NCI-H1105 (cell line): ENCODE data around the gene ZNF528.
A peak's percentile ranks its signal among the peaks of the same experiment; 100 is the strongest.

Experiments
- DNase-seq: peaks from one replicate; lab custom pipeline; 2025; lab: John Stamatoyannopoulos, UW

Gene ZNF528

DNA sequence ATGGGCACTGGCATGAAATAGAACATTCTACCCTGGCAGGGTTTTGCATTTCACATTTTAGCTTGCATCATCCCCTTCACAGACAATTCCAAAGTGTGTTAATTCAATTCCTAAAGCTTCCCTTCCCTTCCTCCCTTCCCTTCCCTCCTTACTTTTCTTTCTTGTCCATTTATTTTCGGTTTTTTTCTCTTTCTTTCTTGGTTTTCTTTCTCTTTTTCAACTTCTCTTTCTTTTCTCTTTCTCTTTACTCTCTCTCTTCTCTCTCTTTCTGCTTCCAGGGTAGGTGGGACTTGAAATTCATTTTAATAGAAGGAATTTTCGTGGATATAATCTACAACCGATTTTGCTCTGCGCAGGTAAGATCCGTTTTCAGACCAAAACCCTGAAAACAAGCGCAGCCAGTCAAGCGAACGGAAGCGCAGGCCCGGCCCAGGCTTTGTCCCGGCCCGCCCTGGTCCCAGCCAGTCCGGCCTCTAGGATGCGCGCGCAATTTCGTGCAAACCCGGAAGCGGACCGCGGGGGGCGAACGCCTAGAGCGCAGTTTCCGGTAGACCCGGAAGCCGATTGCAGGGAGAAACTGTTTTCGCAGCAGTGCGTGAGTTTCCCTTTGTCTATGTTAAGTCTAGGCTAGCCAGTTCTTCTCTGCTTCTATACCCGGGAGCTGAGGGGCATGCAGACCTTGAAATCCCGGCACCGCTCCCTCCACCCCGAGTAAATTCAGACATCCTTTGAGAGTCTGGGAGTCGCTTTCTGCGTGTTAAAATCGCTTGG lies at the start of gene ZNF528:
ZNF528 (plus strand) TSS at position 540 of the 771 bp plus-strand sequence. CDS start 4,165 bp downstream, outside the sequence.
- peak; percentile 94 for DNase-seq

DNA sequence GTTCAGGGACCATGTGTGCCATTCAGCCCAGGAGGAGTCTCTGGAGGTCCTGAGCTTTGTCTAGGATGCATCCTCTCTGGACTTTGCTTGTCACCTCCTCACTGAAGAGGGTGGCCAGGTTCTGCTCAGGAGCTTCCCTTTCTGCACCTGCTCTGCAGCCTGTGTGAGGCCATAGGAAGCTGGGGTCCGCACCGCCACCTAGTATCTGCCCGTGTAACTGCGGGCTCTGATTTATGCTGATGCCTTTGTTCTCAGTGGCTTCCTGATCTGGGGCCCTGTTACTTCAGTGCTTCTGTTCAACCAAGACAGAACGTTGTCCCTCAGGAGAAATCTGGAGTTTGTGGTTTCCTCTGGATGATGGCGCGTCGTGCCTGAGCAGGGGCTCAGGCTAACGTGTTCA lies 46.1 kb upstream of the ZNF528 start:
- no peak for DNase-seq

DNA sequence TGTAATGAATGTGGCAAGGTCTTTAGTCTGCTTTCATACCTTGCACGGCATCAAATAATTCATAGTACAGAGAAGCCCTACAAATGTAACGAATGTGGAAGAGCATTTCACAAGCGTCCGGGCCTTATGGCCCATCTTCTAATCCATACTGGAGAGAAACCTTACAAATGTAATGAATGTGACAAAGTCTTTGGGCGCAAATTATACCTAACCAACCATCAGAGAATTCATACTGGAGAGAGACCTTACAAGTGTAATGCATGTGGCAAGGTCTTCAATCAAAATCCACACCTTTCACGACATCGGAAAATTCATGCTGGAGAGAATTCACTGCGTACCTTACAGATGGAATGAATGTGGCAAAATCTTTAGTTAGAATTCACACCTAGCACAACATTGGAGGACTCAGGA lies 31.2 kb upstream of the ZNF528 start:
- no peak for DNase-seq

DNA sequence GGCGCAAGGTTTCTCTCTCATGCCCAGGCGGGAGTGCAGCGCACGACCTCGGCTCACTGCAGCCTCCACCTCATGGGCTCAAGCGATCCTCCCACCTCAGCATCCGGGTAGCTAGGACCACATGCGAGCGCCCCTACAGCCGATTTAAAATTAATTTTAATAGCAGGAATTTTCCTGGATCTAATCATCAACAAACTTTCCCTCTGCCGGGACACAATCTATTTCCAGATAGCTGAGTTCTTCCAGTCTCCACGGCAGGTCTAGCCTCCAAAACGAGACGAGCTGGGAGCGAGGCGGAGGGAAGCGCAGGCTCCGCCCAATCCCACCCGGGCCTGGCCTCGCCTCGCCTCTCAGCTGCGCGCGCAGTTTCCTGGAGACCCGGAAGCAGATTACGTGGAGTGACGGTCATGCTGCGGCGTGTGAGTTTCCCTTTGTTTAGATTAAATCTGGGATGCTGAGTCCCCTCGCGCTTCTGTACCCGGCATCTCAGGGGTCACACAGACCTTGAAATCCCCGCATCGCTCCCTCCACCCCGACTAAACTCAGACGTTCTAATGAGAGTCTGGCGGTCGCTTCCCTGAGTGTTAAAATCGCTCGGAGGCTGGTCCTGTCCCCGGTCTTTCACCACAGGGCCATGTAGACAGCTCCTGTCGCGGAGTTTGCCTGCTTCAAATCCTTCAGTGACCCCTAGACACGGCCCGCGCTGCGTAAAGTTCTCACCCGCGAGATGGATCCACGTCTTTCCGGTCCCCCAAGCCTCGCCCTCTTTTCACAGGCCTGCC lies 27.9 kb upstream of the ZNF528 start, which contains the start of gene ZNF880:
ZNF880 (plus strand) TSS at position 365 of the 782 bp plus-strand sequence; CDS start at position 408, 43 bp downstream.
- no peak for DNase-seq

DNA sequence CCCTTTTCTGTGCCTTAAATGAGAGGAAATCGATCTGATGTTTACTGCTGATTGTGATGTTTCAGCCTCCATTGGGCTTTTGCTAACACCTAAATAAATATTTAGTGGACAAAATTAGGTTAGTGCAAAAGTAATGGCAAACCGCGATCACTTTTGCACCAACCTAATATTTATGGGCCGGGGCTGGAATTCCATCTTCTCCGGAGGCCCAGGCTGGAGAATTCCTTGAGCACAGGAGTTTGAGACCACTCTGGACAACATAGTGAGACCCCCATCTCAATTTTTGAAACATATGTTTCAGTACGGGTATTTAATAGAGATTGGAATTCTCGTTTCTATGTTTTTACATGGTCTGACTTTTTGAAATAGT lies 27.3 kb upstream of the ZNF528 start:
- DNase-seq = no peak

DNA sequence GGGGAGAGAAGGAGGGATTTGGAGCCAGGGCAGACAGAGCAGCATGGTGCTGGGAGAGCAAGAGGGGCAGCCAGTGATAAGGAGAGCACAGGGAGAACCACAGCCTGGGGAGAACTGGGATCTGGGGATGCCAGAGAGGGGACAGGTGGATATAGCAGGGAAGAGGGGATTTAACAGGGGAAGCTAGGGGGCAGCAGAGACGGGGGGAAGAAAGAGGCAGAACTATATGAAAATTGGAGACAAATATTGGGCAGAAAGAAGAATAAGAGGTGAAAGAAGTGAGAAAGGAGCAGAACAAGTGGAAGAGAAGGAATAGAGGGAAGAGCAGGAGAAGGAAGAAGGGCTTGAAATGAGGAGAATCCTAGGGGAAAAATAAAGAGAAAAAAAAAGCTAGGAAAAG lies 6.5 kb upstream of the ZNF528 start:
- DNase-seq = no peak

DNA sequence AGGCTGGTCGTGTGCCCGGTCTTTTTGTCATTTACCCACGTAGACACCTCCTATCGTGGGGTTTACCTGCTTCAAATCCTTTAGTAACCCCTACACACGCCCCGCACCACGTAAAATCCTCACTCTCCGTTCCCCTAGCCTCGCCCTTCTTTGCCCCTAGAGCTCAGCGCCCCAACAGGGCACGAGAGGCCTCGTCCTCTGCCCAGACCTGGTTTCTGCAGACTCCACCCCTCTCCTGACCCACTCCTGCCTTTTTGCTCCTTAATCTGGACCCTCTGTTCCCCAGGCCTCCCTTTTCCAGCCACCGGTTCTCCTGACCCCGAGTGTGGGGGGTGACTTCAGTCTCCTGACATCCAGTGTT lies 412 bp downstream of the ZNF528 start:
- DNase-seq = peak; percentile 0

DNA sequence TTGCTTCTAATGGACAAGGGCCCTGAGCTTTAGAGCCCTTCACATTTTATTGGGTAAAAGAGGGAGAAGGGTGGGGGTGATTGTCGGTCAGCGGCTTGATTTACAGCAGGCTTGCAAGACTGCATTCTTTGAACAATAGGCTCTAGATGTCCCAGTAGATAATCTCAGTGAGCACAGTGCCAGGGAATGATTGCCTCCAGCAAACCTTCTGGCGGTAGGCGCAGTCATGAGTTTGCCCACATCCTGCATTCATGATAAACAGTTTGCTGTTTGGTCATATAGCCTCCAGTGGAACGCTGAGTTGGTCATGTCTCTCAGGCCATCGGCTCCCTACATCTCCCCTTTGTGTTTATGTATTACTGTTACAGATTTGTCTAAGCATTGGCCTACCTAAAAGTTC lies 12.6 kb downstream of the ZNF528 start:
- DNase-seq = no peak

DNA sequence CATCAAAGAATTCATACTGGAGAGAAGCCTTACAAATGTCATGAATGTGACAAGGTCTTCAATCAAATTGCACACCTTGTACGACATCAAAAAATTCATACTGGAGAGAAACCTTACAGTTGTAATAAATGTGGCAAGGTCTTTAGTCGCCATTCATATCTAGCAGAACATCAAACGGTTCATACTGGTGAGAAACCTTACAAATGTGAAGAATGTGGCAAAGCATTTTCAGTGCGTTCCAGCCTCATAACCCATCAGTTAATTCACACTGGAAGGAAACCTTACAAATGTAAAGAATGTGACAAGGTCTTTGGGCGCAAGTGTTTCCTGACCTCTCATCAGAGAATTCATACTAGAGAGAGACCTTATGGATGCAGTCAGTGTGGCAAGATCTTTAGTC lies 18.1 kb downstream of the ZNF528 start:
- DNase-seq = no peak

DNA sequence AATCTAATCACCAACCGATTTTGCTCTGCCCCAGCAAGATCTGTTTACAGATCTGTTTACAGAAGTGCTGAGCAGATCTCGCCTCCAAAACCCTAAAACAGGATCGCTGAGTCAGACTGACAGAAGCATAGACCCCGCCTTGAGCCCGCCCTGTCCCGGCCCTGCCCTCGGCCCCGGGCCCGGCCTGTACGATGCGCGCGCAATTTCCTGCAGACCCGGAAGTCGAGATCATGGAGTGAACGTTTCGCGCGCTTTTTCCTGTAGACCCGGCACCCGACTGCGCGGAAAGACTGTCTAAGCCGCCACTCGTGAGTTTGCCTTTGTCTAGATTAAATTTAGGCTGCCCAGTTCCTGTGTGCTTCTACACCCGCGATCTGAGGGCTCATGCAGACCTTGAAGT lies 31.3 kb downstream of the ZNF528 start, which contains the start of gene ZNF534:
ZNF534 (plus strand) TSS at position 212 of the 400 bp plus-strand sequence. CDS start 2,327 bp downstream, outside the sequence.
- DNase-seq = no peak

DNA sequence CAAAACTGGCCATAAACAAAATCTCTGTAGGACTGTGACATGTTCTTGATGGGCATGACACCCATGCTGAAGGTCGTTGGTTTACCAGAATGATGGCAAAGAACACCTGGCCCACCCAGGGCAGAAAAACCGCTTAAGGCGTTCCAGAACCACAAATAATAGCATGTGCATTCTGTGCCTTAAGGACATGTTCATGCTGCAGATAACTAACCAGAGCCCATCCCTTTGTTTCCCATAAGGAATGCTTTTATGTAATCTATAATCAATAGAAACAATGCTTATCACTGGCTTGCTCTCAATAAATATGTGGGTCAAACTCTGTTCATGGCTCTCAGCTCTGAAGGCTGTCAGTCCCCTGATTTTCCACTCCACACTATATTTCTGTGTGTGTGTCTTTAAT lies 44.5 kb downstream of the ZNF528 start:
- no peak for DNase-seq

DNA sequence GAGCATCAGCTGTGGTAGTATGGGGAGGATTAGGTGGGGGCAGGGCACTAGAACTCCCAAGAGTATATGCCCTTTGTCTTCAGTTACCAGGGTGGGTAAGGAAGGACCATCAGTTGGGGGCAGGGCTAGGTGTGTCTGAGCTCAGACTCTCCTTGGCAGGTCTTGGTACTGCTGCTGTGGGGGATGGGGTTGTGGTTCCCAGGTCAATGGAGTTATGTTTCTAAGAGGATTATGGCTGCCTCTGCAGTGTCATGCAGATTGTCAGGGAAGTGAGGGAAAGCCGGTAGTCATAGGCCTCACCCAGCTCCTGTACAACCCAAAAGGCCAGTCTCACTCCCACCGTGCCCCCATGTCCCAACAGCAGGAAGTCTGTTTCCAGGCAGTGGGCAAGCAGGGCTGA lies 46.9 kb downstream of the ZNF528 start:
- DNase-seq = no peak

DNA sequence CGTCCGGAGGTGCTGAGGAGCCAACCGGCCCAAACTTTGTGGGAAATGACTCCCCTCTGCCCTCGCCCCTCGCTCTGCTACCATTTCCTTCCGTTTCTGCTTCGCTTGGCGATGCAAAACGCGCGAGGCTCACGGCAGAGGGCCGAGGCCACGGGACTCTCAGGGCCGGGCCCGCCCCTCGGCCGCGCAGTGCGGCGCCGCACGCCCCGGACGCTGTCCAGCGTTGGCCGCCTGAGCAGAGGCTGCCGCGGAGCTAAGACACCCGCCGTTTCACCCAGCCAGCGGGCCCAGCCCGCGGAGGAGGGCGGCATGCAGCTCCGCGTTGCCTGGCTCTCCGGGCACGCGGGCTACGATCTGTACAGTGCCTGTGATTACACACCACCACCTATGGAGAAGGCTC lies 53.6 kb downstream of the ZNF528 start:
- no peak for DNase-seq

DNA sequence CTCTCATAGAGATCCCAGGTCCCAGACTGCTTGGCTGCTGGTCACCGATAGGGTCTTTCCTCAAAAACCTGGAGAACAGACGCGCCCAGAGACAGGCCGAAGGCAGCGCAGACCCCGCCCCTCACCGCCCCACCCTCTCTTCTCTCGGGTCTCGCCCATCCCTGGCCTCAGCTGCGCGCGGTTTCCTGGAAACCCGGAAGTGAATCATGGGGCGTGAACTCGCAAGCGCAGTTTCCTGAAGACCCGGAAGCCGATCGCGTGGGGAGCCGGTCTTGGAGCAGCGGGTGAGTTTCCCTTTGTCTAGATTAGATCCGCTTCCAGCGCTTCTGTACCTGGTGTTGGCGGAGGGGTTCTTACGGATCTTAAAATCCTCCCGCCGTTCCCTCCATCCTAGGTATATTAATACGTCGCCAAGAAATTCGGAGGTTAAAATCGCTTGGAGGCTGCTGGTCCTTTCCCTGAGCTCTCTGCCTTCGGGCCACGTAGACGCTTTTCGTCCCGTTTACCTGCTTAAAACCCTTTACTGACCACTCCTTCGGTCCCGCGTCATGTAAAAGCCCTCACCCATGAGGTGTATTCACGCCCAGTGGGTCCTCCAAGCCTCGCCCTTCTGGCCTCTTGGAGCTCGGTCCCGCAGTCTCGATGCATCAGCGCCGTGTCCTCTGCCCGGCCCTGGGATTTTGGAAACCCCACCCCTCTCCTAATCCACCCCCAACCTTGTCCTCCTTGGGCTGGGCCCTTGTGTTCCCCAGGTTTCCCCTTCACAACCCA lies 55.9 kb downstream of the ZNF528 start, which contains the start of gene ZNF578:
ZNF578 (plus strand) TSS at position 230 of the 771 bp plus-strand sequence. CDS start 48,293 bp downstream, outside the sequence.
- DNase-seq = no peak

DNA sequence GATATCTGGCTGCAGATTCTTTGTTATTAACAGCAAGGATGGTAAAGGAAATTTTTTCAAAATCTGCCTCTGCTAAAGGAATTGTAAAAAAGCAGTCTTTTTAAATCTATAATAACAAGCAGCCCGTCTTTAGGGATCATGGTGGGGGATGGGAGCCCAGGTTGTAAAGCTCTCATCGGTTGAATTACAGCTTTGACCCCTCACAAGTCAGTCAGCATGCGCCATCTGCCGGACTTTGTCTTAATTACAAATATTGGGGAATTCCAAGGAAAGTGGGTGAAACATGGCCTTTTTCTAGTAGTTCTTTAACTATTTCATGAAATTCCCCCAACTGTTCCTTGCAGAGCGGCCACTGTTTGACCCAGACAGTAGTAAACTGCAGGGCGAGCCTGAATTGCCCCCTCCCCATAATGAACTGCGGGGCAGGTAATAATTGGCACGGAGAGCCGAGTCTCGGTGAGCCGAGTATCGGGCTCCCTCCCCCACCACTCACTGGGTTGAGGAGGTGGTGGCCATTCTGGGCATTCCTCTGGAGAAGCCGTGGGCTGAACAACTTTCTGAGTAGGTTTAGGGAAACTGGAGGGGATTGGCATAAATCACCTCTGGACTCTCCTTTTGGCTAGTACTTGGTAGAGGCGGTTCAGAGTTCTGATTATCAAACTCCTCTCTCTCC lies 67.3 kb downstream of the ZNF528 start:
- peak; percentile 64 for DNase-seq
